SK-N-SH (cell line): ENCODE data around the gene POFUT2. TPM values are rescaled to one million over a fixed set of nuclear protein-coding genes. Genes with fewer than 3 reads are reported as not detected.

Experiments used
- CTCF ChIA-PET: fragments of 300-600, 350-600 bp; formaldehyde crosslinking; extraction: SDS; loops from one replicate; lab custom pipeline; 2021; lab: Yijun Ruan, JAX
- POLR2A ChIA-PET: fragments of 350-600 bp; sonication (Branson Sonifier 250); formaldehyde crosslinking; extraction: SDS; loops from one replicate; lab custom pipeline; 2020; ENCODE audit warnings: antibody characterized with exemption, inconsistent platforms; lab: Yijun Ruan, JAX
- DNase-seq: peaks from one replicate; pipeline ENCODE4 v3.0.0; 2012
- H2AFZ ChIP-seq: fragments of 200-600 bp; sonication (generic); 2 replicates; pipeline ENCODE4 v1.8.1; 2016; ENCODE audit warnings: antibody characterized with exemption, mild to moderate bottlenecking, low read depth
- H3F3A ChIP-seq: fragments of 200-600 bp; sonication (generic); replicated peaks from 2 replicates; pipeline ENCODE3; 2016; ENCODE audit warnings: antibody characterized with exemption, mild to moderate bottlenecking; ENCODE audit not compliant: insufficient read depth
- H3K27ac ChIP-seq, 2 experiments: fragments of 200-500 bp in 1 of 2; fragments of 200-600 bp in 1 of 2; sonication (Bioruptor generic) in 1 of 2; sonication (generic), shearing (Covaris generic) in 1 of 2; 2 replicates each; pipeline versions ENCODE4 v1.5.1 to v1.6.1; 2014 to 2016; ENCODE audit warnings: low read depth in 2 of 2, inconsistent platforms in 1 of 2, low read length in 1 of 2, mild to moderate bottlenecking in 1 of 2, mixed read lengths in 1 of 2
- H3K27me3 ChIP-seq: fragments of 200-600 bp; sonication (generic), shearing (Covaris generic); 2 replicates; pipeline ENCODE4 v1.6.1; 2016; ENCODE audit warnings: mixed run types; ENCODE audit not compliant: insufficient read depth
- H3K36me3 ChIP-seq, 2 experiments: fragments of 200-500 bp in 1 of 2; fragments of 200-600 bp in 1 of 2; sonication (Bioruptor generic) in 1 of 2; sonication (generic) in 1 of 2; replicated peaks in 1 of 2; 2 replicates each; pipeline versions ENCODE3 to v1.5.1; 2014 to 2016; ENCODE audit warnings: low read length in 1 of 2, mild to moderate bottlenecking in 1 of 2; ENCODE audit not compliant: insufficient read depth in 2 of 2, control insufficient read depth in 1 of 2
- H3K4me1 ChIP-seq, 2 experiments: fragments of 200-500 bp in 1 of 2; fragments of 200-600 bp in 1 of 2; sonication (Bioruptor generic) in 1 of 2; sonication (generic), shearing (Covaris generic) in 1 of 2; 2 replicates each; pipeline versions ENCODE4 v1.5.1 to v1.6.1; 2014 to 2016; ENCODE audit warnings: low read depth in 1 of 2, low read length in 1 of 2, mixed run types in 1 of 2; ENCODE audit not compliant: insufficient read depth in 2 of 2, control insufficient read depth in 1 of 2
- H3K4me2 ChIP-seq: fragments of 200-600 bp; sonication (generic), shearing (Covaris generic); 2 replicates; pipeline ENCODE4 v1.6.1; 2017; ENCODE audit warnings: mixed run types
- H3K4me3 ChIP-seq, 2 experiments: fragments of 200-500 bp in 1 of 2; fragments of 200-600 bp in 1 of 2; sonication (Bioruptor generic) in 1 of 2; sonication (generic), shearing (Covaris generic) in 1 of 2; 2 replicates each; pipeline versions ENCODE4 v1.5.1 to v1.8.1; 2014 to 2016; ENCODE audit warnings: low read depth in 2 of 2, inconsistent platforms in 1 of 2, low read length in 1 of 2, mild to moderate bottlenecking in 1 of 2, mixed read lengths in 1 of 2, moderate library complexity in 1 of 2
- H3K79me2 ChIP-seq: fragments of 200-600 bp; sonication (generic); 2 replicates; pipeline ENCODE4 v1.8.1; 2017; ENCODE audit warnings: mild to moderate bottlenecking; ENCODE audit not compliant: insufficient read depth
- H3K9ac ChIP-seq: fragments of 200-600 bp; sonication (generic); 2 replicates; pipeline ENCODE4 v1.6.1; 2017; ENCODE audit warnings: mixed run types
- H3K9me2 ChIP-seq: fragments of 200-600 bp; sonication (generic); 2 replicates; pipeline ENCODE4 v1.6.1; 2017; ENCODE audit warnings: mixed run types
- H3K9me3 ChIP-seq: fragments of 200-600 bp; sonication (generic); 2 replicates; pipeline ENCODE4 v1.6.1; 2017; ENCODE audit warnings: mixed run types, mild to moderate bottlenecking, moderate library complexity
- H4K20me1 ChIP-seq: fragments of 200-600 bp; sonication (generic); 2 replicates; pipeline ENCODE4 v1.6.1; 2017; ENCODE audit warnings: mild to moderate bottlenecking, mixed run types; ENCODE audit not compliant: insufficient read depth
- JUND ChIP-seq: IDR thresholded peaks from 2 replicates; pipeline ENCODE4 v1.4.0; 2012
- MEF2A ChIP-seq: IDR thresholded peaks from 2 replicates; pipeline ENCODE4 v1.4.0; 2012; ENCODE audit warnings: low read depth, borderline replicate concordance
- RFX5 ChIP-seq: IDR thresholded peaks from 2 replicates; pipeline ENCODE4 v1.6.1; 2012; ENCODE audit warnings: mild to moderate bottlenecking, improper control_type of control experiment, low read length
- SIN3A ChIP-seq: IDR thresholded peaks from 2 replicates; pipeline ENCODE4 v1.6.1; 2012; ENCODE audit warnings: low read depth, mild to moderate bottlenecking, low read length, moderate library complexity, borderline replicate concordance
- WGBS: methylation state at CpG from one replicate; pipeline ENCODE4 v1.1.6; 2017; ENCODE audit warnings: low lambda C conversion rate; 5-methylcytosine and 5-hydroxymethylcytosine counted together
- polyA plus RNA-seq, 3 experiments: library from polyadenylated mRNA; depleted of rRNA; stranded (reverse); fragments of >200 nt; gene quantifications; 2 replicates each; pipeline ENCODE4 v1.2.3, GENCODE V29; 2012
- TF ChIP-seq, protein P1 (sequence below): IDR thresholded peaks from 2 replicates; pipeline ENCODE4 v1.4.0; 2012; ENCODE audit warnings: low read depth, borderline replicate concordance

Gene POFUT2
- polyA plus RNA-seq, 1 of the 3 experiments (the other 2 are of a cell fraction): 53.3 TPM

DNA sequence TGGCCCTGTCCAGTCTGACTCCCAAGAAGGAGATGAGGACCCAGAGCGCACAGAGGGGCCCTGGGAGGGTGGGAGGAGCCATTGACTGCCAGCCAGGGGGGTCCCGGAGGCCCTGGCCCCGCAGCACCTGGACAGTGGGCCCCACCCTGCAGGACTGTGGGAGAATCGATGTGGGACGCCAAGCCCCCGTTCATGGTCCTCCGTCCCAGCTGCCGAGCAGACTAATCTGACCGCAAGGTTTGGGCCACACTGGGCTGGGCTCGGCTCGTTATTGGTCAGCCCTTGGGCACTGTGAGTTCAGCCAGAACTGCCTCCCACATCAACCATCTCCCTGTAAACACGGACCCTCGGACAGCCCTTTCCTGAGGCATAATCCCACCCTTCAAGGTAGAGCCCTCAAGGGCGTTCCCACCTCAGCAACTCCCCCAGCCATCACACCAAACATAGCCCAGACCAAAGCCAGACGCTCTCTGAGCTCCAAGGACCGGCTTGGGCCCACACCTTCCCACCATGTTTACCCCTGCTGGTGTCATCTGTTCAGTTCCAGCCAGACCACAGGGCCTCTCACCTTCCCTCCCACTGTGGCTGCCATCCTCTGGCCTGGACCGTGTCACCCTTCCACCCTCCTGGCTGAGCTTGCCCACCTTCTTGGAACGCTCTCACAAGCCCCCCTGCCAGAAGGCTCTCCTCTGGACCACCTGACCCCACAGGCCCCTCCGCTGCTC, 16.2 kb upstream of the POFUT2 start:
- 77% methylated on average over 11 of the region's 19 CpGs for WGBS
- no peak overlapping the region for H3K9ac ChIP-seq
- H3K4me2 ChIP-seq: no peak overlapping the region
- TF ChIP-seq, protein P1, sequence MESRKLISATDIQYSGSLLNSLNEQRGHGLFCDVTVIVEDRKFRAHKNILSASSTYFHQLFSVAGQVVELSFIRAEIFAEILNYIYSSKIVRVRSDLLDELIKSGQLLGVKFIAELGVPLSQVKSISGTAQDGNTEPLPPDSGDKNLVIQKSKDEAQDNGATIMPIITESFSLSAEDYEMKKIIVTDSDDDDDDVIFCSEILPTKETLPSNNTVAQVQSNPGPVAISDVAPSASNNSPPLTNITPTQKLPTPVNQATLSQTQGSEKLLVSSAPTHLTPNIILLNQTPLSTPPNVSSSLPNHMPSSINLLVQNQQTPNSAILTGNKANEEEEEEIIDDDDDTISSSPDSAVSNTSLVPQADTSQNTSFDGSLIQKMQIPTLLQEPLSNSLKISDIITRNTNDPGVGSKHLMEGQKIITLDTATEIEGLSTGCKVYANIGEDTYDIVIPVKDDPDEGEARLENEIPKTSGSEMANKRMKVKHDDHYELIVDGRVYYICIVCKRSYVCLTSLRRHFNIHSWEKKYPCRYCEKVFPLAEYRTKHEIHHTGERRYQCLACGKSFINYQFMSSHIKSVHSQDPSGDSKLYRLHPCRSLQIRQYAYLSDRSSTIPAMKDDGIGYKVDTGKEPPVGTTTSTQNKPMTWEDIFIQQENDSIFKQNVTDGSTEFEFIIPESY: no peak
- no peak for TF ChIP-seq MEF2A
- TF ChIP-seq JUND: no peak
- TF ChIP-seq SIN3A: no peak
- H2AFZ ChIP-seq: no peak overlapping the region
- no peak overlapping the region for H3K4me3 ChIP-seq
- ChIA-PET POLR2A (no interaction called here), CTCF (interaction anchor here (0.8 to 5.2 kb wide), 3 partner anchors 12 to 166 kb away, joined by 3 to 28 read pairs (median 3); no protein-coding TSS in a partner anchor)
- H3F3A ChIP-seq: no peaks in the 10 kb centered on the region
- no peak for DNase-seq
- peaks cover 0 to 16% of the 10 kb centered on the region in 2 experiments; a peak in 1 of 4 replicates for H3K4me1 ChIP-seq
- no peaks in the 10 kb centered on the region for H3K9me2 ChIP-seq
- no peaks in the 10 kb centered on the region for H3K9me3 ChIP-seq
- no peaks in the 10 kb centered on the region for H4K20me1 ChIP-seq
- H3K27me3 ChIP-seq: no peaks in the 10 kb centered on the region
- H3K27ac ChIP-seq: no peak overlapping the region
- H3K79me2 ChIP-seq: peaks cover 4% of the 10 kb centered on the region
- no peaks in the 10 kb centered on the region for H3K36me3 ChIP-seq

DNA sequence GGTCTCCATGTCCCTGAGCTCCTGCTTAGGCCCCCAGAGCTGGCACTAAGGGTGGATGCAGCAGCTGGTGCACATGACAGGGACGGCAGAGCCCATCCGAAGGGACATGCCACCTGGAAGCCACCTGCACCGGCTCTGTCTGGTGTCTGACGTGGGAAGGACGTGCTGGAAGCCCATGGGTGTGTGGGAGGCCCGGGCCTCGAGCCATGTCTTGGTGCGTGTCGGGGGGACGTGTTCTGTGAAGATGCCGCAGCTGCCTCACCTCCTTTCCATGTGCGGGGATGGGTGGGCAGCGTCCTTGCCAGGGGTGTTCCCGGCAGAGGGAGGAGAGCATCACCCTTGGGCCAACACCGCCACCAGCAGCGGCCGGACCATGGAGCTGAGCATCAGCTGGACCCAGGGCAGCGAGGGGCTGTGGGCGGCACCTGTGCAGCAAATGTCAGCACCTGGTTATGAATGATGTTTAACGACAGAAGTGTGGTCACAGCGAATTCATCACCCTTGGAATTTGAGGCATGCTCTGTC, 15.5 kb upstream of the POFUT2 start:
- CTCF ChIA-PET: interaction anchor here (0.8 to 5.2 kb wide), 3 partner anchors 11 to 166 kb away, joined by 3 to 28 read pairs (median 3); no protein-coding TSS in a partner anchor
- no peak for TF ChIP-seq RFX5
- TF ChIP-seq, all 33 proteins: peak for 0
- Histone ChIP-seq H3K4me3 (no peak overlapping the region), H3K79me2 (peaks cover 12% of the 10 kb centered on the region), H3K9me2 (no peaks in the 10 kb centered on the region), H3K27ac (no peak overlapping the region), H4K20me1 (no peaks in the 10 kb centered on the region), H3F3A (no peaks in the 10 kb centered on the region), H3K27me3 (no peaks in the 10 kb centered on the region), H3K36me3 (no peaks in the 10 kb centered on the region), H3K9me3 (no peaks in the 10 kb centered on the region), H3K9ac (no peak overlapping the region), H2AFZ (no peak overlapping the region), H3K4me1 (peaks cover 0 to 9% of the 10 kb centered on the region in 2 experiments; a peak in 1 of 4 replicates), H3K4me2 (no peak overlapping the region)
- POLR2A ChIA-PET: no interaction called here
- DNase-seq: no peak
- WGBS: 90% methylated on average over 13 of the region's 21 CpGs
